T-cell (primary cell): ENCODE data around the gene HSP90AB1. TPM values are rescaled to one million over a fixed set of nuclear protein-coding genes. Genes with fewer than 3 reads are reported as not detected.

Experiments used
- ATAC-seq, 4 experiments: fragments of 200-7000 bp in 3 of 4; fragments of 150-1000 bp in 1 of 4; cut with Tn5 transposase; replicated peaks in 1 of 4; 1 replicate in 3 of 4; 2 replicates in 1 of 4; pipeline ENCODE4 v1.10.0; 2021; ENCODE audit warnings: moderate library complexity in 3 of 4, mild to moderate bottlenecking in 2 of 4, moderate number of reproducible peaks in 1 of 4
- CTCF ChIA-PET, 2 donors: fragments of 300-600 bp; sonication (Branson Sonifier 250); formaldehyde crosslinking; loops; one replicate each; lab custom pipeline; 2022; ENCODE audit warnings: antibody characterized with exemption in 2 of 2; lab: Charles Lee
- POLR2A ChIA-PET, 2 donors: fragments of 300-600 bp; sonication (Branson Sonifier 250); formaldehyde crosslinking; loops; one replicate each; lab custom pipeline; 2022; ENCODE audit warnings: antibody characterized with exemption in 2 of 2; lab: Charles Lee
- DNase-seq, 35 experiments: peaks; one replicate each; pipeline versions ENCODE4 v3.0.0 to v3.0.0-alpha.2; 2013 to 2023
- H3K27ac ChIP-seq: one replicate; pipeline ENCODE4 v1.5.1; 2013; ENCODE audit warnings: low read length
- H3K27me3 ChIP-seq, 2 experiments: replicated peaks in 1 of 2; 1 replicate in 1 of 2; 2 replicates in 1 of 2; pipeline versions ENCODE4 v1.6.1 to v1.7.0; 2013; ENCODE audit warnings: low read length in 1 of 2, mixed read lengths in 1 of 2; ENCODE audit not compliant: control insufficient read depth in 2 of 2, insufficient read depth in 2 of 2; ENCODE audit errors: extremely low read depth in 1 of 2
- H3K36me3 ChIP-seq, 2 donors: 1 replicate in 1 of 2; 2 replicates in 1 of 2; pipeline versions ENCODE4 v1.6.1 to v1.7.0; 2013; ENCODE audit warnings: low read length in 1 of 2; ENCODE audit not compliant: control insufficient read depth in 2 of 2, insufficient read depth in 1 of 2; ENCODE audit errors: extremely low read depth in 1 of 2
- H3K4me1 ChIP-seq, 2 experiments: 1 replicate in 1 of 2; 2 replicates in 1 of 2; pipeline versions ENCODE4 v1.6.1 to v1.7.0; 2013; ENCODE audit warnings: low read length in 2 of 2, mixed read lengths in 1 of 2; ENCODE audit not compliant: insufficient read depth in 2 of 2, control insufficient read depth in 1 of 2; ENCODE audit errors: extremely low read depth in 1 of 2
- H3K4me3 ChIP-seq, 2 donors: 1 replicate in 1 of 2; 2 replicates in 1 of 2; pipeline versions ENCODE4 v1.5.1 to v1.7.0; 2013; ENCODE audit warnings: mild to moderate bottlenecking in 2 of 2, low read length in 1 of 2, moderate library complexity in 1 of 2; ENCODE audit not compliant: control insufficient read depth in 1 of 2; ENCODE audit errors: extremely low read depth in 1 of 2
- H3K9me3 ChIP-seq: 2 replicates; pipeline ENCODE4 v1.7.0; 2013
- H3K27ac Mint-ChIP-seq, 2 donors: one replicate each; pipeline ENCODE4 v1.8.0; 2020 to 2021; ENCODE audit warnings: mild to moderate bottlenecking in 2 of 2, mixed read lengths in 2 of 2
- H3K27me3 Mint-ChIP-seq, 2 donors: one replicate each; pipeline ENCODE4 v1.8.0; 2021 to 2022; ENCODE audit warnings: mixed read lengths in 2 of 2
- H3K36me3 Mint-ChIP-seq: one replicate; pipeline ENCODE4 v1.8.0; 2021; ENCODE audit warnings: mixed read lengths
- H3K4me1 Mint-ChIP-seq, 3 donors: one replicate each; pipeline ENCODE4 v1.8.0; 2020 to 2022; ENCODE audit warnings: mixed read lengths in 3 of 3, mild to moderate bottlenecking in 1 of 3
- H3K4me3 Mint-ChIP-seq, 3 donors: one replicate each; pipeline ENCODE4 v1.8.0; 2020 to 2022; ENCODE audit warnings: mild to moderate bottlenecking in 3 of 3, mixed read lengths in 3 of 3, moderate library complexity in 3 of 3
- H3K9me3 Mint-ChIP-seq, 3 donors: one replicate each; pipeline ENCODE4 v1.8.0; 2020 to 2022; ENCODE audit warnings: mixed read lengths in 3 of 3
- WGBS: methylation state at CpG from one replicate; pipeline ENCODE4 v1.1.5; 2013; ENCODE audit warnings: missing lambda C conversion rate; ENCODE audit not compliant: insufficient coverage; 5-methylcytosine and 5-hydroxymethylcytosine counted together
- total RNA-seq, 35 experiments: library from RNA in 6 of 35; stranded (reverse) in 6 of 35; fragments of 120-200 nt in 1 of 35; gene quantifications; one replicate each; pipeline versions ENCODE4 v1.2.1 to v1.2.4 and lab custom pipeline; 2013 to 2026

HSP90AB1 gene
- total RNA-seq, 5 donors from 2014 or later (not counting 1 experiment from before 2014, with no cell fraction given) = 394 to 454 (median 404) TPM

GRCh38 chr6:44294832-44295791 is 48.2 kb downstream of the HSP90AB1 start:
- no peak overlapping the region for H3K4me3 ChIP-seq
- peaks cover 3 to 15% of the 10 kb centered on the region in 2 experiments for H3K4me1 ChIP-seq
- peak overlapping the region in 1 of 3 donors; percentile 1 for H3K4me3 Mint-ChIP-seq
- no peaks in the 10 kb centered on the region for H3K36me3 ChIP-seq
- 70% methylated on average over 3 of the region's 7 CpGs for WGBS
- H3K9me3 Mint-ChIP-seq = no peaks in the 10 kb centered on the region
- no peak overlapping the region for H3K27ac ChIP-seq
- no peak overlapping the region for H3K27ac Mint-ChIP-seq
- DNase-seq (no peak), ATAC-seq (no peak)
- peaks cover 15 to 74% of the 10 kb centered on the region in 2 experiments for H3K27me3 ChIP-seq
- peaks cover 57 to 68% of the 10 kb centered on the region in 2 donors for H3K27me3 Mint-ChIP-seq
- ChIA-PET POLR2A (interaction anchor here in 1 of 2 donors (0.6 kb wide), 1 partner anchor 47 kb away, joined by 4 read pairs; no protein-coding TSS in a partner anchor), CTCF (interaction anchor here (0.6 to 0.8 kb wide), 2 partner anchors 10 to 13 kb away, joined by 3 to 4 read pairs; no protein-coding TSS in a partner anchor)
- H3K4me1 Mint-ChIP-seq = peaks cover 11 to 14% (median 13%) of the 10 kb centered on the region in 3 donors
- no peaks in the 10 kb centered on the region for H3K9me3 ChIP-seq
- peaks cover 4% of the 10 kb centered on the region for H3K36me3 Mint-ChIP-seq

DNA sequence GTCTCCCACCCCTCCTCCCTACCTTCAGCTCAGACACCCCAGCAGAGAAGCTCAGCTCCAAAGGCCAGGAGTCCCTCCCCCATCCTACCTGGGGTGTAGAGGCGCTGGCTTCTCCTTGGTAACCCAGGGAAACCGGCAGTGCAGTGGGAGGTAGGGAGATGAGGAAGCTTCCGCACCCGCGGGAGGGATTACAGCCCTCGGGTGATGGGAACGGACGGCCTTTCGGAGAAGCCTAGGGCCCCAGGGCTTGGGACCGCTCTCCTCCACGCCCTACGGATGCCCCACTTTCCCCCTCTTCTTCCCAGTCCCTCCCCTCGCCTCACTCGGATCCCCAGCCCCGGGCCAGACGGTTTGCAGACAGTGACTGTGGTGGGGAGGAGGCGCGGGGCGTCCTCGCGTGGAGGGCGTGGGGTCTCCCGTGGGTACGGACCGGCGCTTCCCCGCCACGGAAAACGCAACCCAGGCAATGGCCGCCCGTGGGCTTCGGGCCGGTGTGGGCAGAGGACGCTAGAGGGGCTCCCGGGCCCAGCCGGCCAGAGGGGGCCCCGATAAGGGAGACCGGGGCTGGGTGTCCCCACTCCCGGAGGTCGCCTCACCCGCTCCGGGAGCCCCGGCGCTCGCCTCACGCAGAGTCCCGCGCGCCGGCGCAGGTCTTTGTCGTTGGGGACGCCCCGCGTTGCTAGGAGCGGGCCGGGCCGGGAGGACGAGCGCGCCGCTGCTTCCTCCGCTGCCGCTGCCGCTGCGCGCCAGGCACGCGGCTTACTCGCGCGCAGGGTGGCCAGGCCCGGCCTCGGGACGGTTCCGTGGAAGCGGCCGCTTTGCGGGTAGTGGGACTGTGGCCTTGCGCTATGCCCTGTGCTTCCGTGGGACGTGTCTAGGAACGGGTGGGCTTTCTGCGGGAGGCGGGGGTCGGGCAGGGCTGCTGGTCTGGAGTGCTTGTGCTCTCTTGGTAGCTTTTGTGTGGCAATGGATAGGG is 50.5 kb downstream of the HSP90AB1 start:
- peak in 33 of 35 experiments; percentile 16 to 70 (median 49) for DNase-seq
- ChIA-PET CTCF (no interaction called here), POLR2A (interaction anchor here in 1 of 2 donors (0.6 kb wide), 1 partner anchor 10 kb away, joined by 3 read pairs; no protein-coding TSS in a partner anchor)
- H3K9me3 ChIP-seq = no peaks in the 10 kb centered on the region
- no peak overlapping the region for H3K27ac ChIP-seq
- peaks cover 3 to 15% of the 10 kb centered on the region in 2 experiments for H3K4me1 ChIP-seq
- ATAC-seq = peak; percentile 81 to 88 (median 87)
- H3K4me3 ChIP-seq = peak overlapping the region; percentile 30 to 58
- Mint-ChIP-seq H3K9me3 (no peaks in the 10 kb centered on the region), H3K27me3 (peaks cover 37 to 47% of the 10 kb centered on the region in 2 donors), H3K27ac (no peak overlapping the region), H3K4me3 (peak overlapping the region; percentile 47 to 64 (median 47)), H3K4me1 (peaks cover 11 to 14% (median 13%) of the 10 kb centered on the region in 3 donors), H3K36me3 (peaks cover 22% of the 10 kb centered on the region)
- WGBS = 1% methylated on average over 67 of the region's 86 CpGs
- H3K36me3 ChIP-seq = peaks cover 9 to 15% of the 10 kb centered on the region in 2 donors
- H3K27me3 ChIP-seq = peaks cover 13 to 53% of the 10 kb centered on the region in 2 experiments

GRCh38 chr6:44298055-44298803 is 51.3 kb downstream of the HSP90AB1 start:
- peak overlapping the region; percentile 46 to 64 (median 47) for H3K4me3 Mint-ChIP-seq
- ChIA-PET POLR2A (no interaction called here), CTCF (no interaction called here)
- no peak overlapping the region for H3K27ac Mint-ChIP-seq
- peaks cover 11 to 14% (median 13%) of the 10 kb centered on the region in 3 donors for H3K4me1 Mint-ChIP-seq
- no peak overlapping the region for H3K27ac ChIP-seq
- no peak overlapping the region for H3K4me3 ChIP-seq
- H3K9me3 Mint-ChIP-seq = no peaks in the 10 kb centered on the region
- H3K36me3 ChIP-seq = peaks cover 12 to 24% of the 10 kb centered on the region in 2 donors
- peaks cover 24% of the 10 kb centered on the region for H3K36me3 Mint-ChIP-seq
- H3K9me3 ChIP-seq = no peaks in the 10 kb centered on the region
- no peak for DNase-seq
- WGBS = 75% methylated on average over 18 of the region's 20 CpGs
- H3K4me1 ChIP-seq = peaks cover 3 to 15% of the 10 kb centered on the region in 2 experiments
- H3K27me3 ChIP-seq = peaks cover 8 to 46% of the 10 kb centered on the region in 2 experiments
- no peak for ATAC-seq
- H3K27me3 Mint-ChIP-seq = peaks cover 32 to 42% of the 10 kb centered on the region in 2 donors

DNA sequence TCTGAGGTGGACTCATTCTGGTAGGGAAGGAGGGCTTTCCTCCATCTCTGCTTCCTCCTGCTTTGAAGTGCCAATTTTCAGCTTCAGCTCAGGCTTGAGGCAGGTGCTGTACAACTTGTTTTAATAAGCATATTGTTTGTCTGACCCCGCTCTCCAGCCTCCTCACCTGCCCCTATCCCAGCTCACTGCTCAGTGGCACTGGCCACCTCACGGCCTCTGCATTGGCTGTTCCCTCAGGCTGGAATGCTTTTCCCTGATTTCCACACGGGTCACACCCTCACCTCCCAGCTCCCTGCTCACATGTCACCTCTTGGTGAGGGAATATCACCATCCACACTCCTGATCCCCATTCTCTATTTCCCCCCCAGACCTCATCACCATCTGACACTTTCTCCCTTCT is 52.0 kb downstream of the HSP90AB1 start:
- H3K9me3 Mint-ChIP-seq = no peaks in the 10 kb centered on the region
- H3K4me1 ChIP-seq = peaks cover 3 to 15% of the 10 kb centered on the region in 2 experiments

GRCh38 chr6:44300292-44300823 is 53.5 kb downstream of the HSP90AB1 start:
- no peaks in the 10 kb centered on the region for H3K9me3 Mint-ChIP-seq
- no peak overlapping the region for H3K27ac Mint-ChIP-seq
- DNase-seq (no peak), ATAC-seq (no peak)
- H3K4me1 ChIP-seq = peaks cover 3 to 15% of the 10 kb centered on the region in 2 experiments
- H3K36me3 Mint-ChIP-seq = peaks cover 31% of the 10 kb centered on the region
- CTCF ChIA-PET = no interaction called here
- H3K27me3 Mint-ChIP-seq = peaks cover 15 to 22% of the 10 kb centered on the region in 2 donors
- no peak overlapping the region for H3K4me3 ChIP-seq
- no peaks in the 10 kb centered on the region for H3K9me3 ChIP-seq
- H3K36me3 ChIP-seq = peaks cover 12 to 46% of the 10 kb centered on the region in 2 donors
- WGBS = 81% methylated on average over 6 of the region's 7 CpGs
- peaks cover 11 to 14% (median 13%) of the 10 kb centered on the region in 3 donors for H3K4me1 Mint-ChIP-seq
- POLR2A ChIA-PET = no interaction called here
- no peak overlapping the region for H3K27ac ChIP-seq
- no peak overlapping the region for H3K4me3 Mint-ChIP-seq
- H3K27me3 ChIP-seq = peaks cover 4 to 26% of the 10 kb centered on the region in 2 experiments

More for the DNA sequence above, 52.0 kb downstream of the HSP90AB1 start:
- CTCF ChIA-PET = interaction anchor here in 1 of 2 donors (0.6 kb wide), 1 partner anchor 45 kb away, joined by 3 read pairs; no protein-coding TSS in a partner anchor
- Histone ChIP-seq H3K27me3 (peaks cover 8 to 40% of the 10 kb centered on the region in 2 experiments), H3K36me3 (peaks cover 12 to 31% of the 10 kb centered on the region in 2 donors), H3K27ac (no peak overlapping the region), H3K4me3 (no peak overlapping the region), H3K9me3 (no peaks in the 10 kb centered on the region)
- Mint-ChIP-seq H3K36me3 (peaks cover 24% of the 10 kb centered on the region), H3K4me3 (peak overlapping the region in 1 of 3 donors; percentile 44), H3K4me1 (peaks cover 11 to 14% (median 13%) of the 10 kb centered on the region in 3 donors), H3K27ac (no peak overlapping the region), H3K27me3 (peaks cover 26 to 36% of the 10 kb centered on the region in 2 donors)
- no peak for DNase-seq
- ATAC-seq = no peak
- WGBS = 89% methylated on average over 3 of the region's 3 CpGs
- POLR2A ChIA-PET = no interaction called here
